Activated CD4-positive, alpha-beta T cell treated with anti-CD3 and anti-CD28 coated beads, Interleukin-2, amount 50 U/mL, for 24 hours (primary cell): ENCODE results near the gene PTPRQ.

Experiments used
- DNase-seq, 2 donors: peaks; one replicate each; pipeline ENCODE4 v3.0.0-alpha.2; 2020; ENCODE audit warnings: low read depth in 1 of 2, low spot score in 1 of 2

PTPRQ gene

DNA sequence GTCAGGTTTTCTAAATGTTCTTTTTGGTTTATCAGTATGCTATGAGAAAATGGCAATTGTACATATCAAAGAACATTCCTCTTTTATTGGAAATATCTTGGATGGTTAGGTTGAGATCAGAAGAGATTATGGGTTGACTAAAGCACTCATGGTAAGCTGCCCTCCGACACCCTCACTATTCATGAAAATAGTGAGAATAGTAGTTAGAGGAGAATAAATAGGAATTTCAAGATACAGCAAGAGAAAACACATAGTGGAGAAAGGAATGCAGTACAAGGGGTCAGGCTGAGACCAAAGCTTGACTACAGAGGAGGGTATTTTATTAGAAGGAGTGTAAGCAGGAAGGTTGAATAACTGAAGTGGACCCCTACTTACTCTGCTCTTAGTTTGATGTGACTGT, 112.5 kb downstream of the PTPRQ start:
- no peak for DNase-seq

DNA sequence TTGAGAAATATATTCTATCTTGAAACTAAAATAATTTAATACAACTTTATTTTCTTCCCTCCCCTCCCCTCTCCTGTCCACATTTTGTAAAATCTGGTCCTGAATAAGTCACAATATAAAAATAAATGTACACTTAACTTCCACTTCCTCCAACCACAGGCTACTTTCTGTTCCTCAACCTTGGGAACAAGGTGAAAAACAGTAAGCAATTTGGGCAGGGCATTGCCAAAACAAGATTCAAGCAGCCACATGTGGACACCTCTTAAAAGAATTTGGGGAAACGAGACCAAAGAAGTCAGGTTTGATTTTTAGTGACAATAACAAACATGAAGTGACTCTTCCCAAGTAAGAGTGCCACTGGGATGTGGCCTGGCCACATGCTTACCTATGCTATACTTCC, 115.7 kb downstream of the PTPRQ start:
- no peak for DNase-seq

DNA sequence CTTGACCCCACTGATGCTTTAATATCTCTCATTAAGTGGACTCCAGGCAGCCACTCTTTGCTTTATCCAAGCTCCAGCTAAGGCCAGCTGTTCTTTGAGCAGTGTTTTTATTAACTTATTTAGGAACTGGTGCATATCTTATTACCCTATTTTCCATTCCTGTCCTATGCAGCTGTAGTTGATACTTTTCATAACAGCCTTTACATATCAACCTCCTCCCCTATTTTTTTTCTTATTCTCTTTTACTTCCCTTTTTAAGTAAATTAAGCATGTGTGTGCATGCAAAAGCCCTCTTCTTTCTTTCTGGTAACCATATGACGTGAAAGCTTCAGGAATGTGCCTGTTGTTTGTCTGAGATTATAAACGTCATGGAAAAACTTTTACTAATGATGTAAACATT, 121.2 kb downstream of the PTPRQ start:
- DNase-seq = no peak

DNA sequence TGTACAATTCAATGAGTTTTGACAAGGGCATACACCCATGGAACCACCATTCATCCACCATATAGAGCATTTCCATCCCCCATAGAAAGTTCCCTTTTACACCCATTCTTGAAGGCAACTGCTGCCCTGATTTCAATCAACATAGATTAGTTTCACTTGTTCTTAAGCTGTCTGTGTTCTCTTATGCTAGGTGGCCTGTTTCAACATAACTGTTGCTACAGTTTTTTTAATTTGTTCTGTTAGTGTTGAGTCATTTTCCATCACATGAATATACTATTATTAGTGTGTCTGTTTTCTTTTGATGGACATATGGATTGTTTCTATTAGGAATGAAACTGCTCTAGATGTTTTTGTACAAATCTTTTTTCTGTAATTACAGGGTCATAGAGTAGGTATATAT, 123.4 kb downstream of the PTPRQ start:
- DNase-seq = no peak

DNA sequence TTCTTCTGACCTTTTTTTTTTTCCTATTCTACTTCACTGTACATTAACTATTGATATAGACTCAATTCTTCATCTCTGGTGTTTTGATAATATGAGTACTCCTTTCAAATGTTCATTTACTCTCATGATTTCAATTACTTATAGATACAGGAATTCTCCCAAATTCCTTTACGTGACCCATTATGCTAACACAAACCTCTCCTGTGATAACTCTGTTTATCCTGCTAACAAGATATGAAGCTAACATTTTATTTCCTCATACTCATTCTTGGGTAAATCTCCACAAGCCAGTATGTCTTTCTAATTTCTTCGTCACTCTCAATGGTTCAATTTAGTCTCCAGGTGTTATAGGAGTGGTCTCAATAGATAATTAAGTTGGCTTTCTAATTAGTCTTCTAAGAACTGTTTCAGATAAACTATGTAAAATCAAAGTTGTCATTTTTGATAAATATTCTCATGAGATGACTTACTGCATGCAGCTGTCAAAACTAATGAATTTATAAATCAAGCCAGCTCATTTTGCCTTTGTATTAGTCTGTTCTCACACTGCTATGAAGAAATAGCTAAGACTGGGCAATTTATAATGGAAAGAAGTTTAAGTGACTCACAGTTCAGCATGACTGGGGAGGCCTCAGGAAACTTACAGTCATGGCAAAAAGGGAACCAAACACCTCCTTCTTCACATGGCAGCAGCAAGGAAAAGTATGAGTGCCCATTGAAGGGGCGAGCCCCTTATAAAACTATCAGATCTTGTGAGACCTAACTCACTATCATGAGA, 132.8 kb downstream of the PTPRQ start:
- DNase-seq = no peak

DNA sequence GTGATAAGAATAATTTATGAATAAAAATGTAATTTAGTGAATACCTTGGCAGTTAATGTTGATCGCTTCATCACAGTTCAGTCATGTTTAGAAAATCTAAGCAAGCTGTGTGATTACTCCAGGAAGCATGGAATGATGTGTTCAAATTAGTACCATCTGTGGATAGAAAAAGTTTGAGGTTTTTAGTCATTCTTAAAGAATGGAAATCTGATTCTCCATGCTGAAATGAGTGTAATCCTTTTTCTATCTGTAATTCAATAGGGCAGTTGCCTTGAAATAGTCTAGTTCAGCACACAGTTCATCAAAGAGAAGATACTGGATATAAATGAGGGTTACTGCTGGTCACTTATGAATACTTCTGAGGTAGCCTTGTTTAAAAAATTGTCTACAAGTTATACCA, 136.2 kb downstream of the PTPRQ start:
- no peak for DNase-seq

DNA sequence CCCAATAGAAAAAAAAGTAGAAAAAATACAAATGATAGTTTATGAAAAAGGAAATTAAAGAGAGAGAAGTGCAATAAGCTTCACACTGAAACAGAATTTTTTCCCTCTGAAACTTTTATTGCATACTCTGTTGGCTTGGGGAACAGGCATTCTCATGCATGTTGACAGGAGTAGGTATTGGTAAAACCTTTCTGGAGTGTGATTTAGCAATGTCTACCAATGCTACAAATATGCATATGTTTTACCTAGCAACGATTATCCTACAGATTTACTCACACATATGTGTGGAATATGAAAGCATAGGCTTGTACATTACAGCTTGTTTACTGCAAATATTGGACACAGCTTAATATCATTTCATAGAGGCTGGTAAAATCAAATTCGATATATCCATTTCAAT, 137.7 kb downstream of the PTPRQ start:
- DNase-seq = no peak

DNA sequence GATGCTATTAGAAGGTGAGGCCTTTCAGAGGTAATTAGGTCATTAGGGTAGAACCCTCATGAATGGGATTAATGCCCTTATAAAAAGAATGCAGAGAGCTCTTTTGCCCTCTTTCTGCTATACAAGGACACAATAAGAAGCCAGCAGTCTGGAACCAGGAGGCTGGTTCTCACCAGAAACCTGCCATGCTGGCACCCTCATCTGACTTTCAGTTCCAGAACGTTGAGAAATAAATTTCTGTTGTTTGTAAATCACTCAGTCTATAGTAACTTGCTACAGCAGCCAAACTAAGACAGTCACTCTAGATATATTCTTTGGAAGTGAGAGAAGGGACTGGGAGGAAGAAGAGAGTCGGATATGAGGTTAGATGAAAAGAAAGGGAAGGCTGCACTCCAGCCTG, 138.4 kb downstream of the PTPRQ start:
- DNase-seq = no peak

DNA sequence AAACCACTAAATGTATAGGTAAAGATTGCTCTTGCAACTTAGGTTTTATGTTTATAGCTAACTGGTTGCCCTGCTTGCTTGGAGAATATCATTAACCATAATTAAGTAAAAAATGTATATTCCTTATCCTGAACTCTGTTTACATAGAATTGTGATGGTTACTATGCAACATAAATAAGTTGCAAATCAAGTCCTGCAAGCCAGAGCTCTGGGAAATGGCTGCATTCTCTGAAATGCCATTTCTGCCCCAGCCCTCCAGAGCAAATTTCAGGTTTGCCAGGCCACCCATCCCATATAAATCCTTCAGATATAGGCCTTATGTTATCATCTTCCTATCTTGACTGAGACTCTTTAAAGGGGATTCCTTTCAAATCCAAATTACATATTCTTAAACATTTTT, 145.0 kb downstream of the PTPRQ start:
- no peak for DNase-seq

DNA sequence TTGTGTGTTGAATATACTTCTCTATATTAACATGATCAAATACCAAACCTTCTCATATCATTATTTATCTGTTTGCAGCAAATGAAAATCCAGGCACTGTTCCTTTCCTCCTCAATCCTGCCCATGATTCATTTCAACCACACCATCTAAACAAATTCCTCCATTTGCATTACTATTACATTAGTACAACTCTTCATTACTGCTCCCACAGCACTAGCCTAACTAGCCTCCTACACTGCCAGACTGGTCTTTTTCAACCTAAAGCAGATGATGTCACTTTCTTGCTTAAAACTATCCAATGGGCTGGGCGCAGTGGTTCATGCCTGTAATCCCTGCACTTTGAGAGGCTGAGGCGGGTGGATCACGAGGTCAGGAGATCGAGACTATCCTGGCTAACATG, 146.1 kb downstream of the PTPRQ start:
- no peak for DNase-seq

DNA sequence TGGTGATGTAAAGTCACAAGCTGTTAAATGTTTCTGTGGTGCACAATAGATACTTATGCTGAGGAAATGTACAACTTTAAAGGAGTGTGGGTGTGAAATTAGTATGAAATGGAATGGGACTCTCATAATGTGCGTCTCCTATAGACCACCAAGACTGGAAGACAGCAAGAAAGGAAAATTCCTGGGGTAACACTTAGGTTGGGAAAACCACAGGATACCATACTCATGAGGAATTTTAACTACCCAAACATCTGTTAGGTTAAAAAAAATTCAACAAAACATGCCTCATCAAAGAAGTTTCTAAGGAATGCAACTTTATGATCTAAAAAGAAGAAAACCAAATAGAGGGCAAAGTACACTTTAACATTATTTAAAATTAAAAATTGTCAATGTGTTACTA, 149.7 kb downstream of the PTPRQ start:
- DNase-seq = no peak

DNA sequence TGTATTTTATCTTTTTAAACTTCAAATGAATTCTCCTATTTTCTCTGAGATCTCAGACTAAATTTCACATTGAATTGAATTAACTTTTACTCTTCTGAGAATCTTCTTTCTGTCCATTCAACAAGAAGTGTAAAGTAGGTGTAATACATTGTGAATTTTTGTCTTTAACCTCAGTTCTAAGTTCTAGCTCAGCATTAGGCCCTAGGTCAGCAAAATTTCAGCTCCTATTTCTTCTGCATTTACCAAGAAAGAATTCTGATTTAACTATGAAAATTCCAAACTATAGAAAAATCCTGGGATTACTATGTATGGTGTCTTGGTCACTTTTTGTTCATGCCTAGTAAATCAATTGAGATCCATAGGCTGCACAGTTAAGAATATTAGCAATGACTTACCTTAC, 152.5 kb downstream of the PTPRQ start:
- no peak for DNase-seq

DNA sequence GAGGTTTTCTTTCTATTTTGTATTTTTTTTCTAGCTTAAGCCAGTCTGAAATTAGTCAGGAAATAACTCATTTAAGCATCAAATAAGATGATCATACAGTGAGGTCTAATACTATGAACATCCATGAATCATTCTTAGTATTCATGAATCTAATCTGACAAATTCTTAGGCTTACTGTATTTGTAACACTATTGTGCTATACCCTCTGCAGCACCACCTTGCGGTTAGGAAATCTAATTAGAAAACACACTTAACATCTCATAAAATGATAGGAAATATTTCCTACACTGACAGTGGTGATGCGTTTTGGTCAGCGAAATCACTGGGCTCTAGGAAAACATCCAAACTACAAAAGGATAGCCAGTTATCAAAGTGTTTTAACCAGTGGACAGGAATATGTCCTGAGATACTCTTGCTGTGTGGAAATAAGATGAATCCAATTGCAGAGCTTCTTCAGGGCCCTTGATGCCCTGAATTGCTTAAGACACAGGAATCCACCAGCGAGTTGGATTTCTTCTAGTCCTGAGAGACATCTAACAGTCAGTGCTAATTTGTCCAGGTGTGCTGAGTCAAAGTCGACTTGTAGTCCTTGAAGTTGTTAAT, 154.1 kb downstream of the PTPRQ start:
- no peak for DNase-seq

DNA sequence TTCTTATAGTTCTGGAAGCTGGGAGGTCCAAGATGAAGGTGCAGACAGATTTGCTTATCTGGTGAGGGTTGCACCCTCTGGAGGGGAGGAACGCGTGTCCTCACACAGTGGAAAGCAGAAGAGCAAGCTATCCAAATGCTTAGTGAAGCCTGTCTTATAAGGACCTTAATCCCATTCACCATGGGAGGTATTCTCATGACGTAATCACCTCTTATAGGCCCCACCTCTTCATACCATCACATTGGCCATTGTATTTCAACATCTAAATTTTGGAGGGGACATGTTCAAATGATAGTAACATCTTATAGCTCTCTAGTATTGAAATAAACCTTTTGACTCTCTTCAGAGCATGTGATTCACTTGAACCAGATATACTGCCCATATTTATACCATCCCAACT, 158.4 kb downstream of the PTPRQ start:
- DNase-seq = no peak

DNA sequence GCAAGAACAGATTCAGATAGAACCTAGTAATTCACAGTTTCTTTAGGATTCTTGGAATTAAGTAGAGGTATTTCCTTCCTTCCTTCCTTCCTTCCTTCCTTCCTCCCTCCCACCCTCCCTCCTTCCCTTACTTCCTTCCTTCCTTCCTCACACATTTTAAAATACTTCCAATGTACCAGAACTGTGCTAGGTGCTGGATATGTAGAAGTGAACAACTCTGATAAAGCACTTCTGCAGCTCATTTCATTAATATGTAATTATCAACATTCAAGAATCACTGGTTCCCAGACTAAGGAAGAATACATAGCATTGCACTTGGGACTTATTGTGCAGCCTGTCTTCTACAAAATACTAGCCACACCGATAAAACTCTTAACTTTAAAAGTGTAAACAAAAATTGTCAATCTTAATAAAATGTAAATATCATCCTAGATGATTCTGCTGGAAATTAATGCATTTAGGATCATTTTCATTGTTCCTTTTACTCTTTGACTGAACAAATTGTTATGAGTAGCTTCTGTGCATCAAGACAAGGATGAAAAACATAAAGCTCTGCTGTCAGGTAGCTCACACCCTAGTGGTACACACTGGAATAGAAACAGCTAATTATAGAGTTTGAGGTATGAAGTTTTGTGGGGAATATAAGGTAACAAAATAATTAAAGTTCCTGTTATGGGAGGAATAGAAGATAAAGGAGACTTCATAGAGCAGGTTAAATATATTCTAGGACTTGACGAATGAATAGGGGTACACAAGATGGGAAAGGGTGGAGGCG, 163.5 kb downstream of the PTPRQ start:
- no peak for DNase-seq

DNA sequence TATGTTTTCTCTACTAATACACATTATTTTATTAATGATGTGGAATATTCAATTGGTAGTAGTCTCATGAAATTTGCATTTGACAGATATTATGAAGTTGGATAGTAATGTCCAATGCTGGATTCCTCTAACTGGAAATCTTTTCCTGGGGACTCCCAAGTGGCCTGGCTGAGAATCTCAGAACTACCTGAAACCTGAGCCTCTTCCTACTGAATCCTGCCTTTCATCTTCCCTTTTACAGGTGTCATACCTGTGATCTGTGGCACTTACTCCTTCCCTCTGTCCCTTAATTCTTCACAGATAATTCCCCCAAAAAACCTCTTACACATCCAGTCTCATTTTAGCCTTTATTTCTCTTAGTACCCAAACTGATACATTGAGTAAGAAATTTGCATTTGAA, 173.7 kb downstream of the PTPRQ start:
- no peak for DNase-seq

DNA sequence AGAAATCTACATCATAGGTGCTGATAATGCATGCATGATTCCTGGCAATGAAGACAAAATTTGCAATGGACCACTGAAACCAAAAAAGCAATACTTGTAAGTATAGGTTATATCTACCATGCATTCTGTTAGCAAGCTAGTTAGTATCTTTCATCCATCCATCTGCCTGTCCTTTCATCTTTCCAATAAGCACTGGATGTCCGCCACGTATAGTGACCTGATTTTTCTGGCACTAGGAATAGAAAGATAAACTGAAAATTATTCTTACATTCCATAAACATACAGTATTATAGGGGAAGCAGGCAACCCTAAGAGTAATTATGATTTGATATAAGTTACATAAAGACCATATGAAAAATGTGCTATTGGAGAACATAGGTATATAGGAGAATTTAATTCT, 176.2 kb downstream of the PTPRQ start:
- no peak for DNase-seq

DNA sequence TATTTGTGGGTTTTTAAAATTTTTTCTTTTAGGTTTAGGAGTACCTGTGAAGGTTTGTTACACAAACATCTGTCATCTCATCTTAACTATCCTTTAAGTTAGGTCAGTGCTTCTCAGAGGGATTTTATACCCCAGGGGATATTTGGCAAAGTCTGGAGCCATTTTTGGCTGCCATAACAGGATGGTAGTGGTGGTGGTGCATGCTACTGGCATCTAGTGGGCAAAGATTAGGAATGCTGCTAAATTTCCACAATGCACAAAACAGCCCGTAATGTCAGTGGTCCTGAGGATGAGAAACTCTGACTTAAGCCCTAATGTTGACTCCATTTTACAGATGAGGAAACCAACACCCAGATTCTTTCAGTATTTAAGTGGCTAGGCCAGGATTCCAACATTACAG, 178.2 kb downstream of the PTPRQ start:
- DNase-seq = no peak

DNA sequence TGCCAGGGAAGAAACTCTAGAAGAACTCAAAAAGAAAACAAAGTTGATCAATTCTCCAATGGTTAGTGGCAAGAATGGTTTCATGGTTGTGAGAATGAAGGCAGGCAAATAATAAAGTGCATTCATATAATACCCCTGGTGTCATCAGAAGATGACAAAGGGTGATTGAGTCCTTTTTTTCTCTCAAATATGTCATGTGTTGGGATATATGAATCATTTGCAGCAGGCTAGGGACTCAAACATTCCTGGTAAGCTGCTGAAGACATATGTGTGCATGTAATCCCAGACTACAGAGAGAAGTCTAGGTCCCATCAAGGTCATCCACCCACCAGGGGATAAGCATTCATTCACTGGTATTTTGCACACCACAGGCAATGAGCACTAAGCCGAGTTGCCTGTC, 181.0 kb downstream of the PTPRQ start:
- no peak for DNase-seq

DNA sequence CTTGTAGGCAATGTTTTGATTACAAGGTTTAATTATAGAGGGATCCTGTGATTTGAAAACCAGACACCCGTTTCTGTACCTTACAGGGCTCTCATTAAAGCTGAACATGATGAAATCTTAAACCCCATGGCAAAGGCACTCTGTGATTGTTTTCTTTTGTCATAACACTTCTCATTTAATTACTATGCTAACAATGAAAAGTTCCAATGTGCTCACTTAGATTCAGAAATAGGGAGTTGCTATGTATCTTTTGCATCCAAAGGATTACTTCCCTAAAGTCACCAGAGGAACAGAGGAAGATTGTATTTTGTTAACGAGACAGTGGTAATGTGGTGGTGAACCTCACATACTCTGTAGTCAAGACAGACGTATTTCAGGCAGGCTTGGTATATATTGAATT, 181.9 kb downstream of the PTPRQ start:
- DNase-seq = no peak

DNA sequence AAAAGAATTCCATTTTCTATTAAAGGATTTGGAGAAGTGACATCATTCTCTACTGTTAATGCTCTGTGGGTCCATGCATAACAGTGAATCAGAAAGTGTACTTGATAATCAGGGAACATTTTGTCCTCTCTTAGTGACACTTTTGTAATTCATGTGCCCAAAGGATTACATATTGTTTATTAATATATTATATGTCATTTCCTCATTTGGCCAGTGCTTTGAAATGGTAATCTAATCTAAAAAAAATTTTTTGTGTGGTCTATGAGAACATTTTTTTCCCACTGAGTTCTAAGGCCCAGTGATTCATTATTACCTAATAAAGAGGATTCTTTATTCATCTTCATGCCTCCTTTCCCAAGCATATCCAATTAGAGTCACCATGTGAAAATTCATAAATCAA, 183.7 kb downstream of the PTPRQ start:
- no peak for DNase-seq

DNA sequence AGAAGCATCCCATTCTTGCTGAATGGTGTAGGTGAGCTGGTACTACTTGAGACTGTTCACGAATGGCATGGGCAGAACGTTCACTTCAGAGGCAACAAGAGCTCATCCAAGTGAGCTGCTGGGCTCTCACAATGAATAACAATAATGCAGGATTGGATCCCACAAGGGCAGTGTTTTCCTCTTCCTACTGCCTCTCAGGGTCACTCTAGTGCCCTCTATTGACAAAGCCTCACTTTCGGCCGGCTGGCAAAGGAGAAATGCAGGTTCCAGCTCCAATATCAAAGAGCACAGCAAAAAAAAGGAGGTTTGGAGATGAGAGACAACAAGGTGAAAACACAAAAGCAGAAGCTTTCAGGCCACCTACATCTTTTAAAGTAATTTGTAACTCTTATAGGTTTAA, 188.8 kb downstream of the PTPRQ start:
- DNase-seq = no peak
